GM21737 (cell line): ENCODE results near the gene SMCP.

Source experiments
- ATAC-seq: cut with Tn5 transposase; IDR thresholded peaks from one replicate; pipeline ENCODE4 v1.9.1; 2021; ENCODE audit warnings: mild to moderate bottlenecking, moderate library complexity; ENCODE audit not compliant: unreplicated experiment

SMCP gene, protein sequence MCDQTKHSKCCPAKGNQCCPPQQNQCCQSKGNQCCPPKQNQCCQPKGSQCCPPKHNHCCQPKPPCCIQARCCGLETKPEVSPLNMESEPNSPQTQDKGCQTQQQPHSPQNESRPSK

DNA sequence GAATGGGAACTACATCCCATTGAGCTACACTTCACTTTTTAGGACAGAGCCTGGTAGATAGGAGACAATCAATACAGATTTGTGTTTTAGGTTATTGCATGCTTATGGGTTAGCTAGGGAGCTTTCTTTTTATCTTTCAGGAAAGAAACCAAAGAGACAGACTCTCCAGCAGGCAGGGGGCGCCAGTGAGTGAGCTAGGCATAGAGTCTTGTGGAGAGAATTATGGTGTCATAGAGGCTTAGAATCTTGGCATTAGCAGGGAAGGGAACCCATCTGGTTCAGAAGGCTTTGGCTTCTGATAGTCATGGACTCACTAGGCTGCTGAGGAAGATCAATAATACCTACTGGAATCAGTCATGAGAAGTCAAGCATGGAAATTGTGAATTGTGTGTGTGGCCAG lies at the start of gene SMCP:
Gene SMCP, plus strand, starts transcription at position 281 of the 400 bp plus-strand sequence. CDS start 6,101 bp downstream, outside the sequence.
- ATAC-seq: no peak

DNA sequence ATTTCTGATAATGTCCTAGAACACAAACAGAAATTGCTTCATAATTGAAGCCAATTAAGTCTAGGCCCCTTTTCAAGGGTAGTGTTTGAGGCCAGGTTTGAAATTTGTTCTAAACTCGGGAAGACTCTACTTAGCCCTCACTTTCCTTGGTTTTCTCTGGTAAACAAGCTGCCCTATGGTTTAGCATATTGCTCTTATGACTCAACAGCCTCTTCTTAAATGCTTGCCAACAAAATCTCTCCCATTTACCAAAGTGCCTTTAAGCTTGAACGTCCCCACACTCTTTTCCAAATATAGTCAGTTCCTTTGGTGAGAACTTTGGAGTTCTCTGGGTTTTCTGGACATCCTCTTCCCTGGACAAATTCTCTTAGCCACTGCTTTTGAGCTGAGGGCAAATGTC lies 41.3 kb upstream of the SMCP start:
- ATAC-seq: no peak

DNA sequence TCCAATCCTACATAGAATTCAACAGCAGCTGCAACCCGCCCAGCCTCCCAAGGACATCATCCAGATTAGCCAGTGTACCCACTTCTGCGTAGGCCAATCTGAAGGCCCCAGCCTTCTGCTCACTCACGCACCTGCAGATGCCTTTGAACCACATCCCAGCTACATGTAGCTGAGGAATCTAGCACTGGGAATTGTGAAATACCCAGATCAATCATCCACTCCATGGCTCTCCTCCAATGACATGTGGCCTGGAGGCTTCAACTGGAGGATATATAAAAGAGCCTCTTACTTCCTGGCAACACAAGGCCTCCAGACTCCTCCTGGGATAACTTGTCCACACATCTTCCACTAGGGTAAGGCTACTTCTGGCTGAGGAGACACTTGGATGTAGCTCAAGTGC lies 35.6 kb upstream of the SMCP start, which contains the start of gene LCE6A:
Gene LCE6A, plus strand, starts transcription at position 301 of the 400 bp plus-strand sequence. CDS start 665 bp downstream, outside the sequence.
- ATAC-seq: no peak

DNA sequence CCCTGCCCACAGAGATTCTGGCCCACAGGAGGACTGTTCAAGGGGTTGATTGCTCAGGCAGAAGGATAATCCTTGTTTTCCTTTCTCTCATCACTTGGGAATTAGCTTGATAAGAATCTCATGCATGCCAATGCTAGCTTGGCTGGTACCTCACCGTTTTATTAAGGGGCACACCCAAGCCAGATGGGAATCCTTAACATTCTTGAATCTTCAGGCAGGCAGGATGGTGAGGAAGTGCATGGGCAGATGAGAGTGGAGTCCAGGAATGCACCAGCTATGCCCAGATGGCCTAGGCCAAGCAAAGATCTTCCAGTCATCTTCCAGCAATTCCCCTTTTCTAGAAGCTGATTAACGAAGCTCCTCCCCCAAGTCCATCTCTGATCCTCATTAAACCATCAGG lies 22.5 kb upstream of the SMCP start:
- no peak for ATAC-seq

DNA sequence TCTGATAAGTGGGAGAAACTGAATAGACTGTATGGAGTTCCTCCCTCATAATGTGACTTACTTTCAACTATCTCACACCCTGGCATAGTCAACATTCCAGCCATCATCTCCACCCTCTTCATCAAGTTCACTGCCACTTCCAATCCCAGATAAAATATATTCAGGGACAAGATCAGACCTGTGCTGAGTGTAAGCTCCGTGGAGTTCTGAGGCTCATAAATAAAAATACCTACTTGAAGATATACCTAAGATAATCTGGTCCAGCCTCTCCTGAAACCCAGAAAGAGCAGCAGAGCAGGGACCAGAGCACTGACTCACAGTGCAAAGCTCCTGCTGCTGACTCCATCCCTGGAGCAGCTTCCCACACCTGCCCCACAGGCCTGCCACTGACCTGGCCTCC lies 20.1 kb upstream of the SMCP start:
- no peak for ATAC-seq

DNA sequence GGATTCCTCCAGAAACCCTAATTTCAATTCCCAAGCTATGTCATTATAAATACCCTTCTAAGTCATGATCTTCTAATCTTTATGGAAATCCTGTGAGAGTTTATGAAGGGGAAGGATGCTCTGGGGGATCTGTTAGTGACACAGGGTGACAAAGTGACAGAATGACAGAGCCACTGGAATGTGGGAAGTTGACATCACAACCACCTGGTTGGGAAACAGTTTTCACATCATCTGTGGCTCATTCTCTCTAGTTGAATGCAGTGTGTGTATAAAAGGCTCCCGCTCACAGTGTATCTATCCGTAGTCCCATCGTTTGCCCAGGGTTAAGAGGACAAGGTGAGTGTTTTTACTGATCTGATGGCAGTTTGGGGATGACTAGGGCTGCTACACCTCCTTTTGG lies 18.4 kb upstream of the SMCP start, which contains the start of gene LCE7A:
Gene LCE7A, plus strand, starts transcription at position 301 of the 400 bp plus-strand sequence. CDS start 702 bp downstream, outside the sequence.
- ATAC-seq: no peak

DNA sequence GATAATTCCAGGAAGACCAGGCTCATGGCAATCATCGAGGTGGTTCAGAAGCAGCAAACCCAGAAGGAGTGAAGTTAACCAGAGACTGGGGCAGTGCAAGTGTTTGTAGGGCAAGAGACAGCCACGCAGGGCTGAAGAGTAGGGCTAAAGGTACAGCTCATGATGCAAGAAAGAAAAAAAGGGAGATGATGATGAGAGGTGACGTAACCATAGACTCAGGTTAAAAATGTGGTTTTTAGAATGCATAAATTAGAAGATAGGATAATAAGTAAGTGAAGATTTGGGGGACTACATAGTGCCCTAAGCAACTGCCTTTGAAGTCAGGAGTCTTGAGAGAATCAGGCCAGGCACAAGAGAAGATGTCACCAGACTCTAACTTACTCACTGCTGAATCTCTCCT lies 18.0 kb upstream of the SMCP start:
- no peak for ATAC-seq

DNA sequence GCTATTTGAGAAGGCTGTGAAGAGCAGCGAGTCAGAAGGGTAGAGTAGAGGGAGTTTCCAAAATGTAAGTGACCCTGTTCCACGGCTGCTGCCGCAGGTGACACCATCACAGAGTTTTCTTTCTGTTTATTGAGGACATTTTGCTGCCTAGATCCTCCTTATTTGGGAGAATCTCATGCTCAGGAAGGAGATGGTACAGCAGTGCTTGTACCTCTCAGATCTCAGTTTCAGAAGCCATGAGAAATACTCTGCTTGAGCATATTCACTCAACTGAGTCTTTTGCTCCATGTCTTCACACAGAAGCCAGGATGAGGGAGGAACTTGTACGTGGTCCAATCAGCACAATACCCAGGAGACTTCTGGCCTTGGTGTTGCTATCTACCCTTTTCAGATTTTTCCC lies 16.7 kb upstream of the SMCP start:
- no peak for ATAC-seq

DNA sequence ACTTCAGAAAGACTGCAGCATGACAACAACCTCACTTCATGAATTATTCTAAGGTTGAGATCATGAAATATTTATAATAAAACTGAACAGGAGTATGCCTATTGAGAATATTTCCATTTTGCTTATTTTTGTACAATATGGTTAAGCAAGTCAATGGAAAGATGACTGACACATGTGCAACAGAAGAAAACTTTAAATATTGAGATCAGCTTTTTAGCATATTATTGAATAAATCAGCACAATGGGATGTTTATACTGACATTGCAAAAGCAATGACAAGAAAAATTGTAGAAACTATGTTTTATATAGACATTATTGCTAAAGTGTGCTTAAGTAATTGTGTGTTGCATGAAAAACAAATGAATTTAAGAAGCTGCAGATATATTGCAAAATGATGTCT lies 13.7 kb upstream of the SMCP start:
- ATAC-seq: no peak

DNA sequence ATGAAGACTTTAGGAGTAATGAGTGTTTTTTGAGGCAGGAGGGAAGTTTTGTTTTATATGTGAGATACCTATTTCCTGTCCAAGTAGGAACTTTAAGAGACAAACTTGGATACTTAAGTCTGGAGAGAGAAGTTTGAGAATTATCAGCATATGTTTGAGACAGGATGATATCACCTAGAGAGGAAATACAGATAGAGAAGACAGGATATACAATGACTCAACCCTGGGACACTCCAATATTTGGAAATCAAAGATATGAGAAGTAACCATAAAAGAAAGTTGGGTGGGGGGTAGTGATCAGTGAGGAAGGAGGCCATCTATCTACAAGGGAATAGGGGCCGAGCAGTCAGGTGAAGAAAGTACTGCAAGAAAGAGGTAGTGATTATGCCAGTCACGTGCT lies 11.8 kb upstream of the SMCP start:
- ATAC-seq: no peak

DNA sequence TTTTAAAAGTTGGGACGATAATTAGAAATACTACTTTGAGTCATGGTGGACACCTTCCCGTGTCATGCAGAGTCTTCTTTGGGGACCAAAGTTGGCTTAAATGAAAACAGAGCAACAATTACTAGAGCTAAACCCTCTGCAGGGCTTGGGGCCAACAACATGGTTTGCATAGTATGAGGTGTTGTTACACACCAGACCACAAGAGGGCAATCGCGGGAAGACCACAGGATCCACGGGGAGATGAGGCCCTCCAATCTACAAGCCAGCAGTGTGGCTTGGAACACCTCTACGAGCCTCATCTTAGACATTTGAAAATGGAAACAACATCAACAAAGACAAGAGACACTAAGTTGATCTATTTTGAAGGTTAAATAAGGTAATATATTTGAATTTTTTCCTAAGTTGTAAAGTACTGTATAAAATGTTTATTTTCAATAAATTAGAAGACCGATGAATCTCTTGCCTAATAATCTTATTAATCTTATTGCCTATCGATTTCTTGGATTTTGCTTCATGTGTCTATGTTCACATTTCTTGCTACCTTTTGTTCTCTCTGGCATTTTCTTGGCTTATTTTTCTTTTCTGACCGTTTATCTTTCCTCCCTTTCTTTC lies 8.2 kb upstream of the SMCP start:
- ATAC-seq: no peak

DNA sequence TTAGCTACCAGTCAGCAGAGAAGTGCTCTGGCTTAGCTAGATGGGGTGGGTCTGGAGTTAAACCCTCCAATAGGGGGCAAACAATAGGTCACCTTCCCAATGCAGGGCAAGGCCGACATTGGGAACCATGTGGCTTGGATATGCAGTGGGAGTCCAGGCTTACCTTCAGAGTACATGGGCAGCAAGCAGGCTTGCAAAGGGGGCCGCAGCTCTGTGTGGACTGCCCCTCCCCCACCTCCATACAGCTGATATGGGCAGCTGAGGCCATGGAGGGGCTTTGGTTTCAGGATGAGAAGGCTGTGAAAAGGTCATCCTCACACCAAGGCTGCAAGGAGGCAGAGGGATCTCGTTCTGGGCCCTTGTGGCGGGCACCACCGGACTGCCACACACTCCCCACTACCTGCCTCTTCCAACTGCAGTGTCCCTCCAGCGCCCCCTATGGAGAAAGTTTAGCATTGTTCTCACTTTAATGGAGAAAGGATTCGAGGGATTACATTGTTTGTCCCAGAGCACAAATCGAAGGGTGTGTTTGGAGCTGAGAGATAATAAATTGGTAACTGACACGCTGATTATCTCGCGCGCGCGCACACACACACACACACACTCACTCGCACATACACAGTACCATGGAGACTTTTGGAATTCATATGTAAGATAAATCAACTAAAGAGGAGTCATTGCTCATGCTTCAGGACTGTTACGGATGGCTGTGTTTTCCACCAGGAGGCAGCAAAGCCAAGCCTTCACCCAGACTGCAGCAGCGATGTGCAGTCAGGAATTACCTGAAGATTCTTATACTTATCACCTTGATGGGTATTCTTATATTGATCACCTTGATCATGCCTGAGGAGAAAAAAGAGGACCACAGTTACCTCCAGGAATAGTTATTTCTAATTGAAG lies 7.0 kb upstream of the SMCP start:
- no peak for ATAC-seq

DNA sequence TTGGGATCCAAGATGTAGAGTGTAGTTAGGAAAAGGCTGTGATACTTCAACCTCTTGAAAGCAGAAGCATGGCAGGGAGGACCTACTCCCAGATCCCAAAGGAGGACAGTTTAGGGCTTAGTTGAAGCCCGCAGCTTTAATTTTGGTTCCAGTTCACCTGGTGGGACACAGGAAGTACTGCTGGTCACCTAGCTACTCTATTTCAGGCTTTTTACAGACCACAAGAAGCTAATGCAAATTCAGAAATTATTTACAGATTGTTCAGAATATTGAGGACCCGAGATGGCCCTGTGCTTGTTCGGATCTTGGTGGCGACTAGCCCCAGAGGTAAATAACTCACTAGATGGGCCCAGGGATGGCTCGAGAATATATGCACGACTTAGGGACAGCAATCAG lies 6.4 kb upstream of the SMCP start:
- no peak for ATAC-seq

DNA sequence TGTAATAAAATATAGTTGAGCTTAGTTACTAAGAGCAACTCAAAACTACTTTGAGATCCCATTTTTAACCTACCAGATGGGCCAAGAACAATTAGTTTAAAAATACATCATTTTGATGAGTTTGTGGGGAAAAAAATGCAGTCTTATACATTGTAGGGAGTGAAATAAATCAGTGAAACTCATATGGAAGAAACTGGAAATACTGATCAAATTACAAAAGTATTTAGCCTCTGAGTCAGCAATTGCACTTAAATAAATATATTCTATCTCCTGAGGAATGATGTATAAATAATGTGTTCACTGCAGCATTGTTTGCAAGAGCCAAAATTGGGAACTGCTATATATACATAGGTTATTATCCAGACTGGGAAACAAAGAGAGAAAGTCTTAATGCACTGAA lies 4.6 kb upstream of the SMCP start:
- ATAC-seq: no peak

DNA sequence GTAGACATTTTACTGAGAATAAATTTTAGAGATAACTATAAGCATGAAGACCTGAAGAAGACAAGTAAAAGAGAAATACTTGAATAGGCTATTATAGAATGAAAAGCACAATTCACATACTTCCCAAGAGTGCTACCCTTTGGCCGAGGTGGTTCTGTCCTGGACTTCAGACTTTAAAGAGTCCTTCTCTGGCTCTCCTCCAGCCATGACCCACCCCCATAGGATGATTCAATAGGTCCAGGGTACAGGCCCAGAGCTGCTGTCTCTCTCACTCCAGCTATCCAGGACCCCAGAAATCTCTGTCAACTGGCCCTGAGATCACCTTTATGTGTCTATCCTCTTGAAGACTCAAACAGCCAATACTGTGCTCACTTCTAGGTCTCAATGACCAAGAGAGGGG lies 1.3 kb upstream of the SMCP start:
- no peak for ATAC-seq

DNA sequence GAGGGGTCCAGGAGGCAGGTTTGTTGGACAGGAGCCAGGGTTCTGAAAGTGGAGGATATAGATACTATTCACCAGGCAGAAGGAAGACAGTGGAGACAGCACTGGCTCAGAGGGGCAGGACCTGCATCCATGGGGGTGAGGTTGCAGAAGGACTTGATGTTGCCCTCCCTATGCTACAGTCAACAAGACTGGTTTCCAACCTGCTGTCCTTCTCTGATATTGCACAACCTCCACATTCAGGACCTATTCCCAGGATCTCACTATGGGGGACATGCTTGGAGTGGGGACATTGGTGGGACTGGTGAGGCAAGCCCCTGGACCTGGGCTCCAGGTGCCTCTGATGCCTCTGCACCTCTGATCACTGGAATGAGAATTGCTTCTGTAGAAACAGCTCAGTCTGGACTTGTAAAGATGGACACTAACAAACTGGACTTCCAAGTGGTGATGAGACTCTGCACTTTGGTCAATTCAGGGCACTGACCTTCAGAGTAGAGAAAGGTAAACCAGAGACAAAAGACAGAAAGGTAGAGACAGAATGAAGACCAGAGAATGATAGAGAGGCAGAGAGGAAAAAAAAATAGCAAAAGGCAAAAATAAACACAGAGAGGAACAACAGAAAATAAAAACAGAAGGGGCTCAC lies 1.6 kb downstream of the SMCP start:
- no peak for ATAC-seq

DNA sequence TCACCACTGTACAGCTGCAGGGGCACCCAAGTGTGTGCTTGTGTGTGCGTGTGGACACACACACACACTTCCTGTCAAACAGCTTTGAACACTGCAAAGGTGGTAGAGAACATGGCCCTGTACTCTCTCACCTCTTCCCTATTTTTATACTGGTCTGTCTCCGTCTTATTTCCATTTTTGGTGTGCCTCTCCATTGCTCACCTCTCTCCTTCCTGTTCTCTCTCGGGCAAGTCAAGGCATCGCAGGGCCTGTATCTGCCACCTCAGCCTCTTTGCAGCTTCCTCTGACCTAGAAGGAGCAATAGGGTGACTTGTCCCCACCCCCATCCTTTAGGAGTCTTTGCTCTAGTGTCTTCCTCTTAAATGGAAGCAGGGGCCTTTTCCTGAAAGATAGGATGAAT lies 2.2 kb downstream of the SMCP start:
- ATAC-seq: no peak

DNA sequence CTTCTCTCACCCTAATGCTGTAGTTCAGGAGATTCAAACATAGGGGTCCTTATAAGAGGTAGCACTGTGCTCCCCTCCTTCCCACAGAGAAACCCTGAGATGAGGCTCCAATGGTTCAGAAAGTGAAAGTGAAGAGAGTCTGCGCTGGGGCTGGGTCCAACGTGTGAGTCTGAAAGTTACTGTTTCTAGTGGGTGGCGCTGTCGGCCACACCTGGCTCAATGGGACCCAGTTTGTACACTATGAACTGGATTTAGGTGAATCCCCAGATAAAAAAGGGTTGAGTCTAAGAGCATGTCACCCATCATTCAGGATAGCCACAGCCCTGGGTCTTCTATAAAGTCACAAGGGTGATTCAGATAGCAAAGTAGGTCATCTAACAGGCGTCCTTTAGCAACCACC lies 2.8 kb downstream of the SMCP start:
- ATAC-seq: no peak

DNA sequence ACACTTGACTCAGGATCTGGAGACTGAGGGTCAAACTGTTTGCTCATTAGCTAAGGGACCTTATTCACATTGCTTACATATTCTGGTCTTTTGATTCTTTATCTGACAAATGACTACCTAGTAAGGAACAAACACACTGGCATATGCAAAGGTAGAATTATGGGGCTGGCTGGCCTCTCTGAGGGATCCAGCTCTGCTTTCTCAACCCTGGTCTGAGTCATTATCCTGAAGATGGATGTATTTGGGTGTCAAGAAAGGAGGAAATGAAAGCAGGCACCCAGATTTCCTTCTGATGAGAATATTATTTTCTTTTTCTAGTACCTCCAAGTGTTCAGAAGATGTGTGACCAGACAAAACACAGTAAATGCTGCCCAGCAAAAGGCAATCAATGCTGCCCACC lies 6.0 kb downstream of the SMCP start:
- no peak for ATAC-seq

DNA sequence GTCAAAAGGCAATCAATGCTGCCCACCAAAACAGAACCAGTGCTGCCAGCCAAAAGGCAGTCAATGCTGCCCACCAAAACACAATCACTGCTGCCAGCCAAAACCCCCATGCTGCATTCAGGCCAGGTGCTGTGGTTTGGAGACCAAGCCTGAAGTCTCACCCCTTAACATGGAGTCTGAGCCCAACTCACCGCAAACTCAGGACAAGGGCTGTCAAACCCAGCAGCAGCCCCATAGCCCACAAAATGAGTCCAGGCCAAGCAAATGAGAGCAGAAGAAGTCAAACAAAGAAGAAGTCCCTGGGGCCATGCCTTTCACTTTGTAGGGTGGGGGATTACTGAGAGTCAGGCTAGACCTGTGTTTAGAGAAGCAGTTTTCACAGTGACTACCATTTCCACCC lies 6.4 kb downstream of the SMCP start:
- no peak for ATAC-seq

DNA sequence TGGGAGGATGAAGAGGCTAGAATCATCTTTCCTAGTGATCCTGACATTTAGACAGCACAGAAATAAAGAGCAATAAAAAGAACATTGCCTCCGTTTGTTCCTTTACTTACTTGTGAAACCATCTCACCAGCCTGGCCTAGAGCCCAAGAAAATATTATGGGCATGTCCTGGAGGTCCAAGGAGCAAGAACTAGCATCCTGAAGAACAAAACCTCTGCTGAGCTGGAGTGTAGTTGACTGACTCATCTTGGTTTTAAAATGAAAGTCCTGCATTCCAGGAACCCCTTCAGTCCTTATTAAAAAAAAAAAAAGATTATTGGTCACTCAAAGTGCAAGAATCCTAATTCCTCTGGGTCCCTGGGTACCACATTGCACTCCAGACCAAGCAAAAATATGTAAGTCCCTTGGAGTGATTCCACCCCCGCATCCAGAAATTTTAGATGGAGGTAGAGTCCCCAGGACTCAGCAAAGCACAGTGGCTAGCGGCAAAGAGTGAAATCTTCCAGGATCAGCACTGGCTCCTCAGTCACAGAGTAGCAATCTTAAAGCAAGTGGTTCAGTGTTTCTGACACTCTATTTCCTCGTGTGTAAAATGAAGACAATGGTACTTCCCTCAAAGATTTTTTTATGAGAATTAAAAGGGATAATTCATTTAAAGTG lies 7.0 kb downstream of the SMCP start:
- no peak for ATAC-seq
